D721Med (cell line): ENCODE measurements around the gene MUC5AC.

Experiments
- DNase-seq: peaks from one replicate; pipeline ENCODE4 v3.0.0; 2011; ENCODE audit warnings: low spot score; ENCODE audit not compliant: insufficient read length
- FAIRE-seq: peaks from 2 replicates; lab custom pipeline; 2011; peaks lifted over from hg19 to GRCh38; lab: Jason Lieb, UNC
- TF ChIP-seq, protein P1 (sequence below): IDR thresholded peaks from 2 replicates; pipeline ENCODE4 v1.5.1; 2012; ENCODE audit warnings: mild to moderate bottlenecking, control low read depth; ENCODE audit not compliant: insufficient read depth; ENCODE audit errors: missing control alignments

Gene MUC5AC

GRCh38 chr11:1226986-1227550 is 69.3 kb downstream of the MUC5AC start:
- TF ChIP-seq, protein P1, sequence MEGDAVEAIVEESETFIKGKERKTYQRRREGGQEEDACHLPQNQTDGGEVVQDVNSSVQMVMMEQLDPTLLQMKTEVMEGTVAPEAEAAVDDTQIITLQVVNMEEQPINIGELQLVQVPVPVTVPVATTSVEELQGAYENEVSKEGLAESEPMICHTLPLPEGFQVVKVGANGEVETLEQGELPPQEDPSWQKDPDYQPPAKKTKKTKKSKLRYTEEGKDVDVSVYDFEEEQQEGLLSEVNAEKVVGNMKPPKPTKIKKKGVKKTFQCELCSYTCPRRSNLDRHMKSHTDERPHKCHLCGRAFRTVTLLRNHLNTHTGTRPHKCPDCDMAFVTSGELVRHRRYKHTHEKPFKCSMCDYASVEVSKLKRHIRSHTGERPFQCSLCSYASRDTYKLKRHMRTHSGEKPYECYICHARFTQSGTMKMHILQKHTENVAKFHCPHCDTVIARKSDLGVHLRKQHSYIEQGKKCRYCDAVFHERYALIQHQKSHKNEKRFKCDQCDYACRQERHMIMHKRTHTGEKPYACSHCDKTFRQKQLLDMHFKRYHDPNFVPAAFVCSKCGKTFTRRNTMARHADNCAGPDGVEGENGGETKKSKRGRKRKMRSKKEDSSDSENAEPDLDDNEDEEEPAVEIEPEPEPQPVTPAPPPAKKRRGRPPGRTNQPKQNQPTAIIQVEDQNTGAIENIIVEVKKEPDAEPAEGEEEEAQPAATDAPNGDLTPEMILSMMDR: no peak
- FAIRE-seq: no peak
- peak; percentile 10 for DNase-seq

DNA sequence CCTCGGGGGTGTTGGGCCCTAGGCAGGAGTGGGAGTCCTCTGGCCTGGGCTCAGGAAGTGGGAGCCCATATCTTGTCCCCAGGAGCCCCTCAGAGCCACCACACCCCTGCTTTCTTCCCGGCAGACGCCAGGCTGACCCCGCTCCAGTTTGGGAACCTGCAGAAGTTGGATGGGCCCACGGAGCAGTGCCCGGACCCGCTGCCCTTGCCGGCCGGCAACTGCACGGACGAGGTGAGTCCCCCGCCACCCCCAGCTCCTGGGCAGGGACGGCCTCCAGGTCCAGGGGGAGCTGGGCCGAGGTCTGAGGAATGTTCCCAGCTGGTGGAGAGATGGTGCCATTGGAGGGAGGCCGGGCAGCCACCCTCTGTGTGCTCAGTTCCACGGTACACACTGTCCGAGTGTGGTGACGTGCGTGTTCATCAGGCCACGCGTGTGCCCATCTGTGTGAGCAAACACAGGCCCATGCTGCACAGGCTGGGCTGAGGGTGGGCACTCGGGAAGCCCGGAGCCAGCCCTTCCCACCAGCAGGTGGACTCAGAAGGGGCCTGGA is 69.9 kb downstream of the MUC5AC start:
- DNase-seq (no peak), FAIRE-seq (no peak)
- TF ChIP-seq, protein P1: no peak

- DNase-seq: peak; percentile 12
- TF ChIP-seq, protein P1: no peak
- no peak for FAIRE-seq
Observed at GRCh38 chr11:1228101-1228821, 70.5 kb downstream of the MUC5AC start.

DNA sequence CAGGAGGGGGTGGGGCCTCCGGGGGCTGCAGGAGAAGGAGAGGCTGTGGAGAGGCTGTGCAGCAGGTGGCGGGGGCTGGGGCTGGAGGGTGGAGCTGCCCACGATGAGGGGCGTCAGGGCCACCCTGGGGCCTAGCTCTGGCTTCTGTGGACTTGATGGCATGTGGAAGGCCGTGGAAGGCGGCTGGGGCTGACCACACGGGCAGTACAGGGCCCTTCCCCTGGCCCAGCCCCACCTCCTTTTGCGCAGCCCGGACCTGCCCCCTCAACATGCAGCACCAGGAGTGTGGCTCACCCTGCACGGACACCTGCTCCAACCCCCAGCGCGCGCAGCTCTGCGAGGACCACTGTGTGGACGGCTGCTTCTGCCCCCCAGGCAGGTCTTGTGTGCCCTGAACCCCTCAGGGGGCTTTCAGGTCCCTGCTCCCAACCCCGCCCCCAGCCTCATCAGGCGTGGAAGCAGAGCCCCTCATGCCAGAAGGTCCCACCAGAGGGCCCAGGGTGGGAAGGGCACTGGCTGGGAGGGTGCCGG is 71.2 kb downstream of the MUC5AC start:
- TF ChIP-seq, protein P1: no peak
- FAIRE-seq: no peak
- DNase-seq: no peak

DNA sequence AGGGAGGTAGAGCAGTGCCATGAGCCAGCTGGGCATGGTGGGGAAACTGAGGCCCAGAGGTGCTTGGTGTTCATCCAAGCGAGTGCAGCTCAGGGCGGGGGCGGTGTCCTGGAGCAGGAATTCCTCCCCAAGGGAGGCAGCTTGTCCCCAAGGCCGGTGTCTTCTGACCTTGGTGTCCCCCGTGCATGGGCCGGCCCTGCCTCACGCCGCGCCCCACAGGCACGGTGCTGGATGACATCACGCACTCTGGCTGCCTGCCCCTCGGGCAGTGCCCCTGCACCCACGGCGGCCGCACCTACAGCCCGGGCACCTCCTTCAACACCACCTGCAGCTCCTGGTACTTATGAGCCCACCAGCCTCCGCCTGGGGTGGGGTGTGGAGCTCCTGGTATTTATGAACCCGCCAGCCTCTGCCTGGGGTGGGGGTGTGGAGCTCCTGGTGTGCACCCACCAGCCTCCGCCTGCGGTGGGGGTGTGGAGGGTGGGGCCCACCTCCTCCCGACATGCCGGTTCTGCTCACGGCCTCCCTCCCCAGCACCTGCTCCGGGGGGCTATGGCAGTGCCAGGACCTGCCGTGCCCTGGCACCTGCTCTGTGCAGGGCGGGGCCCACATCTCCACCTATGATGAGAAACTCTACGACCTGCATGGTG is 71.8 kb downstream of the MUC5AC start:
- TF ChIP-seq, protein P1: no peak
- DNase-seq (no peak), FAIRE-seq (no peak)

- TF ChIP-seq, protein P1: no peak
- no peak for FAIRE-seq
- DNase-seq: no peak
Observed at GRCh38 chr11:1230121-1230455, 72.3 kb downstream of the MUC5AC start.
